Measurements from ENCODE around the gene ENOX1. TPM values are rescaled to one million over a fixed set of nuclear protein-coding genes. Genes with fewer than 3 reads are reported as not detected.

The ENOX1 gene
- total RNA-seq, 6 experiments from 2014 or later = 0.50 to 3.2 (median 0.64) TPM

DNA sequence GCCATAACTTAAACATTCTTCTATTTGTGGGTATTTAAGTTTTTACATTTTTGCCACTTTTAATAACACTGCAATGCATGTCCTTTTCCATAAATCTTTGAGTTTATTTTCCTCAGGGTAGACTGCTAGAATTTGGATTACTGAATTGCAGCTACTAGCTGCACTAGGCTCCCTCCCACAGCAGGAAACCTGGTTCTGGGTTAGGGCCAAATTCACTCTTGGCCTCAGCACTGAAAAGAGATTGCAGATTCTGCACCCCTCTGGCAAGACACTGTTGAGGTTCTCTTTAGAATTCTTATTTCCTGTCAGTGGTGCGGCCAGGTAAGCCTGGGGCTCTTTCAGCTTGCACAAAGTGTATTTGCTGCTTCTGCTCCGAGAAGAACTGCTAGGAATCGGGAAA, 155.7 kb downstream of the ENOX1 start:
- Mint-ChIP-seq H3K36me3 (ENCODE audit: low read depth) (no peaks in the 10 kb centered on the region), H3K4me3 (no peak overlapping the region), H3K4me1 (ENCODE audit: low read depth) (no peaks in the 10 kb centered on the region), H3K27ac (no peak overlapping the region), H3K27me3 (ENCODE audit: insufficient read depth) (peaks cover 1% of the 10 kb centered on the region), H3K9me3 (no peaks in the 10 kb centered on the region)
- DNase-seq = no peak
- TF ChIP-seq, protein P1, sequence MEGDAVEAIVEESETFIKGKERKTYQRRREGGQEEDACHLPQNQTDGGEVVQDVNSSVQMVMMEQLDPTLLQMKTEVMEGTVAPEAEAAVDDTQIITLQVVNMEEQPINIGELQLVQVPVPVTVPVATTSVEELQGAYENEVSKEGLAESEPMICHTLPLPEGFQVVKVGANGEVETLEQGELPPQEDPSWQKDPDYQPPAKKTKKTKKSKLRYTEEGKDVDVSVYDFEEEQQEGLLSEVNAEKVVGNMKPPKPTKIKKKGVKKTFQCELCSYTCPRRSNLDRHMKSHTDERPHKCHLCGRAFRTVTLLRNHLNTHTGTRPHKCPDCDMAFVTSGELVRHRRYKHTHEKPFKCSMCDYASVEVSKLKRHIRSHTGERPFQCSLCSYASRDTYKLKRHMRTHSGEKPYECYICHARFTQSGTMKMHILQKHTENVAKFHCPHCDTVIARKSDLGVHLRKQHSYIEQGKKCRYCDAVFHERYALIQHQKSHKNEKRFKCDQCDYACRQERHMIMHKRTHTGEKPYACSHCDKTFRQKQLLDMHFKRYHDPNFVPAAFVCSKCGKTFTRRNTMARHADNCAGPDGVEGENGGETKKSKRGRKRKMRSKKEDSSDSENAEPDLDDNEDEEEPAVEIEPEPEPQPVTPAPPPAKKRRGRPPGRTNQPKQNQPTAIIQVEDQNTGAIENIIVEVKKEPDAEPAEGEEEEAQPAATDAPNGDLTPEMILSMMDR (IDR thresholded peaks at IDR 0.05) = no peak

DNA sequence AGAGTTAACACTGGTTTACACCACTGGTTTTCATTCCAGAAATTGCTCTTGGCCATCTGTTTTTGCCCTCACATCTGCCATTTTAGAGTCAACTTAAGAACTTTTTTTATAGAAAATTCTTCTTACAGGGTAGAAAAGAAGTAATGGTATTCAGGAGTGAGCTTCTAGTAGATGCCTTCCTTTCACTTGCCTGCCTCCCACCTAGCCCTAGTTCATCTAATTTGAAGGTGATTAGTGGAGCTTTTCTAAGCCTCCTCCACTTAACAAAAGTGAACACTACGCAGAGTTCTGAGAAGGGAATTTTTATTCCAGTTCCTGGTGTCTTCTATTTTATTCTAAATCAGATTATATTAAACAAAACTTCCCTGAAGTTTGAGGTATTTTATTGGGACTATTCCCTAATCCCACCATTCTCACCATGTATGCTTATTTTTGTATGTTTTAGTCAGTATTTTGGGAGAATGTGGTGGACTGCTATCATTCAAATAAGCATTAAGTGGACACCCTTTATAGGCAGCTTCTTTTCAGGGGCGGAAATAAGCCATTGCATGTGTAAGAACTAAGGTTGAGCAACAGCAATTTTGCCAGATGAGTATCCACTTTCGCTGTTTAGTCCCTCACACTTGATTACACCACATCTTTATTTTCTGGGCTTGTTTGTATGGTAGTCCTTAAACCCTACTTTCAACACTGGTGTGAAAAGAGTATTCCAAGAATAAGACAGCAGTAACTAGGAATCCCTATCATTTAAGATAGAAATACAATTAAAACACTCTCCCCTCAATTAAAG, 156.9 kb downstream of the ENOX1 start:
- Mint-ChIP-seq H3K27me3 (ENCODE audit: insufficient read depth) (peaks cover 1% of the 10 kb centered on the region; the same call in 1 of the 2 replicates), H3K4me3 (no peak overlapping the region), H3K36me3 (ENCODE audit: low read depth) (no peaks in the 10 kb centered on the region), H3K27ac (no peak overlapping the region), H3K9me3 (no peaks in the 10 kb centered on the region), H3K4me1 (ENCODE audit: low read depth) (no peaks in the 10 kb centered on the region)
- no peak for DNase-seq
- TF ChIP-seq, protein P1 (IDR thresholded peaks at IDR 0.05) = no peak

DNA sequence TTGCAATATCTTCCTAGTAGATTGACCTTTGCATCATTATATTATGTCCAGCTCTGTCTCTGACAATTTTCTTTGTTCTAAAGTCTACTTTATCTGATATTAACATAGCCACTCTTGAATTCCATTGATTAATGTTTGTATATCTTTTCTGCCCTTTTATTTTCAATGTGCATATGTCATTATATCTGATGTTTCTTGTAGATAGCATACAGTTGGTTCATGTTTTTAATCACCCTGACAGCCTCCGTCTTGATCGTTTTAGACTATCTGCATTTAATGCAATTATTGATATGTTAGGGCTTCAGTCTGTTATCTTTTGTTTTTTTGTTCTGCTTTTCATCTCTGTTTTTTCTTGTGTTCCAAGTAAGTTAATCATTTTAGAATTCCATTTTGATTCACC, 159.8 kb downstream of the ENOX1 start:
- DNase-seq = no peak
- Mint-ChIP-seq H3K4me1 (ENCODE audit: low read depth) (peaks cover 10% of the 10 kb centered on the region), H3K27me3 (ENCODE audit: insufficient read depth) (peaks cover 4% of the 10 kb centered on the region; the same call in 1 of the 2 replicates), H3K9me3 (no peaks in the 10 kb centered on the region; the same call in 1 of the 2 replicates), H3K4me3 (no peak overlapping the region), H3K27ac (no peak overlapping the region), H3K36me3 (ENCODE audit: low read depth) (no peaks in the 10 kb centered on the region; the same call in 1 of the 2 replicates)
- TF ChIP-seq, protein P1 (IDR thresholded peaks at IDR 0.05) = no peak

DNA sequence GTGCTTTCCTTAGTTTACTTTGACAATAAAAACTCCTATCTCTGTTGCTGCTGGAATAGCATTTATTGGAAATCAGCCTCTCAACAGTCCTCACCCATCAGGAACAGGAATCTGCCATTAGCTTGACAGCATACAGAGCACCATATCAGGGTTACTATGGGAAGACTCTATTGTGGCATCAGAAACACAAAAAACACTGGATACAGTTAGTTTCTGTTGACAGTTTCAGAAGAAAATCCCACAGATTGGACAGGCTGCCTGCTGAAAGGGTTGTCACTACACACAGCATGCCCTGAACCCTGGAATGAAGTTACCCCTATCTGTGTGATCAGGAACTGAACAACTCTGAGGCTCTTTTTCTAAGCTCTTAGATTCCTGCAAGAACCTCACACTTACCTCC, 172.7 kb downstream of the ENOX1 start:
- Mint-ChIP-seq H3K27ac (no peak overlapping the region), H3K4me3 (no peak overlapping the region), H3K27me3 (ENCODE audit: insufficient read depth) (no peaks in the 10 kb centered on the region; the same call in none of the 2 replicates), H3K36me3 (ENCODE audit: low read depth) (no peaks in the 10 kb centered on the region; the same call in 1 of the 2 replicates), H3K4me1 (ENCODE audit: low read depth) (no peaks in the 10 kb centered on the region), H3K9me3 (no peaks in the 10 kb centered on the region)
- TF ChIP-seq, protein P1 (IDR thresholded peaks at IDR 0.05) = no peak
- DNase-seq = no peak

DNA sequence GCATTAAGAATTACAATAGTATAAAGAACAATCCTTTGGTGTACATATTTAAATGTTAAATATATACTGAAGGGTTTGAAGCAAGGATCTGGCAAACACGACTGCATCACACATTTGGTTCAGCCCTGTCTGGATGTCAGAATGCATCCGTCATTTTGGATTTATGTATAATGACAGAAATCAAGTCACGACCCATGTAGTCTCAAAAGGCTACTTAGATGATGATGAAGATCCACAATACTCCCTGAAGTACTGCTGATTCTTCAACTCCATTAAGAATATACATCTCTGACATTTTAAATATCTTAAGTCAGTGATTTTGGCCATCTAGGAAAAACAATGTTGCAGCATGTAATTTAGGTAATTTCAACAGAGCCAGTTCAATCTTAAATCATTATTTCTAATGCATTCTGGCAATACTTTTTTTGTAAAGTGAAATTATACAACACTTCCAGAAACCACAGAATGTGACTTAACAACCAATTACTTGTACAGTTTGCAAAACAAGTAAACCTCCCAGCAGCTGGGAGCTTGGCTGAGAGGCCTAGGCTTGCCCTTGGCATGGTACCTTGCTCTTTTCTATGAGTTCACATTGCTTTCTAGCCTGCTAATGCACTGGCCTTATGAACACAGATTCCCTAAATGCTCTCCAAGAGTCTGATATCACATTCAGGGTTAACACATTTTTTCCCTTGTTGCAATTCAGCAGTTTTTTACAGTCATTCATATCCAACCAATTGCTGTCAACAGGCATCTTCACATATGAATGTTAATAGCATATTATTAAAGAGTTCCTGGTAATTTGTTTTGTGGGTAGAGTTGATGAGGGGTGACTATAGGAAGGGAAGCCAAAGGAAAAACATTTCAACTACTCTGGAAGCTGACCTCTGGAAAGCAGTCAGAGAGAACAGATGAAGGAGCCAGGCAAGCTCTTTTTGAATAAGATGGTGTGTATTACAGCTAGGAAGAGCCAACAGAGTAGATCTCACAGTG, 175.2 kb downstream of the ENOX1 start:
- DNase-seq = no peak
- H3K9me3 Mint-ChIP-seq = no peaks in the 10 kb centered on the region
- TF ChIP-seq, protein P1 (IDR thresholded peaks at IDR 0.05) = no peak
- no peak overlapping the region for H3K4me3 Mint-ChIP-seq
- no peaks in the 10 kb centered on the region; the same call in 1 of the 2 replicates for H3K27me3 Mint-ChIP-seq (ENCODE audit: insufficient read depth)
- no peaks in the 10 kb centered on the region for H3K4me1 Mint-ChIP-seq (ENCODE audit: low read depth)
- H3K27ac Mint-ChIP-seq = no peak overlapping the region
- no peaks in the 10 kb centered on the region for H3K36me3 Mint-ChIP-seq (ENCODE audit: low read depth)
